HG02840 (cell line): ENCODE measurements around the gene GMPPA.

ENCODE experiments used
- ATAC-seq: cut with Tn5 transposase; IDR thresholded peaks from one replicate; pipeline ENCODE4 v1.9.1; 2021; ENCODE audit warnings: mild to moderate bottlenecking, moderate library complexity, moderate number of reproducible peaks; ENCODE audit not compliant: unreplicated experiment, low FRiP score

Gene GMPPA

DNA sequence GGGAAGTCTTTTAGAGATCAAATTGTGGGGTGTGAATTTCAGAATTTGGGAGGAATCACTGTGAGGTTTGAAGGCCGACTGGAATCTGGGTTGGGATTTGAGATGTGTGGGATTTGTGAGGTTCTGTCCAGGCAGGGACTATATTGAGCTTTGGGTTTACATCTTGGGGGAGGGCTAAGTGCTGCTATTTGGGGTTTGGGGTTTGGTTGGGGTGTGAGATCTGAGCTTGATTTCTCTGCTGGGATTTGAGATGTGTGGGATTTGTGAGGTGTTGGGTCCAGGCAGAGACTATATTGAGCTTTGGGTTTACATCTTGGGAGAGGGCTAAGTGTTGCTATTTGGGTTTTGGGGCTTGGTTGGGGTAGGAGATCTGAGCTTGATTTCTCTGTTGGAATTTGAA lies 864 bp downstream of the GMPPA start:
- no peak for ATAC-seq

DNA sequence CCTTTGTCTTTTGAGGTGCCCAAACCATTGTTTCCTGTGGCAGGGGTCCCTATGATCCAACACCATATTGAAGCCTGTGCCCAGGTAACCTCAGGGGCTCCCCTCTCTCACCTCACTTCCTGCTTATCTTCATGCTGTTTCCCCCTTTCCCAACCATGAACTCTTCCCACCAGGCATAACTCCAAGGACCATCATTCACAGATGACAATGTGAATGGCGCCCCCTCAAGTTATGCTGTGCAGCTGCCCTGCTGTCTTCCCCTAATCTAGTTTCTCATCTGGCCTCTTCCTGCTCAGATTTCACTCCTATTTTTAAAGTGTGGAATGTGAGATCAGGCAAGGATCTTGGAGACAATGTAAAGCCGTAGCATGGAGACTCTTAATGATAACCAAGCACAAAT lies 1.4 kb downstream of the GMPPA start:
- ATAC-seq: no peak

DNA sequence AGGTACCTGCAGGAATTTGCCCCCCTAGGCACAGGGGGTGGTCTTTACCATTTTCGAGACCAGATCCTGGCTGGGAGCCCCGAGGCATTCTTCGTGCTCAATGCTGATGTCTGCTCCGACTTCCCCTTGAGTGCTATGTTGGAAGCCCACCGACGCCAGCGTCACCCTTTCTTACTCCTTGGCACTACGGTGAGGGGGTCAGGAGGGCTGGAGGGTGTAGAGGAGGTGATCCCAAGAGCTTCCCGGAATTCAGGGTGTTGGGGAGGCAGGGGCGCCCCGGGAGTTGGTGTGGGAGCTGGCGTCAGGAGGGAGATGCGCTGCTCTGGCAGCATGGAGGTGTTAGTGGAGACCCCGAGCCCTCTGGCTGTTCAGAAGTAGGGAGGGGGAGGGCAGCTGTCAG lies 3.2 kb downstream of the GMPPA start:
- no peak for ATAC-seq

DNA sequence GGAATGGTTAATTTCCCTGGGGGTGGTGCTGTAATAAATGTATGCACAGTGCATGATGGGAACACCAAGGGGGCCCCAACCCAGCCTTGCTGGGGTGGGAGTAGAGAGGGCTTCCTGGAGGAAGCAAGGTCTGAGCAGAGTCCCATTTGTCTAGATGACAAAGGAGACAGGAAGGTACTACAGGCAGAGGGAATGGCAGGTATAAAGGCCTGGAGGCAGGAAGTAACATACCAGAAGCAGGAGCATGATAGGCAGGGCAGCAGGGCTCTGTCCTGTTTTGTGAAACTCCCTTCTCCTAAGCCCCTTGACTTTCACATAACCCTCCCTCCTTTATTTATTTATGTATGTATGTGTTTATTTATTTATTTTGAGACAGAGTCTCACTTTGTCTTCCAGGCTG lies 3.9 kb downstream of the GMPPA start:
- ATAC-seq: no peak

DNA sequence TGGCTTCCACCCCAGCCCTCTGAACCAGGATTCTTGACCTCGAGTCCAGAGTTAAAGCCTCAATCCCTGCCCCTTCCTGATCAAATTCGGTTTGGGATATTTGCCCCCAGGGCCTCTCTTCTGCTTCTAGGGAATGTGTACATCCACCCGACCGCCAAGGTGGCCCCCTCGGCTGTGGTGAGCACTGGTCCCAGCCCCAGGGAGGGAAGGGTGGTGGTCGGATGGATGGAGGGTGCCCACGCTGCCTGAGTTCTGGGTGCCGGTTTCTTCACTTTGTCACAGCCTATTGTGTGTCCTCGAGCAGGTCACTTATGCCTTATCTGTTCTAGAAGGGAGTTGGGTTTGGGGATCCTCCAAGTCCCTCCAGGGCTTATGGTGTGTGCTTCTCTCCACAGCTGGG lies 6.9 kb downstream of the GMPPA start:
- no peak for ATAC-seq

DNA sequence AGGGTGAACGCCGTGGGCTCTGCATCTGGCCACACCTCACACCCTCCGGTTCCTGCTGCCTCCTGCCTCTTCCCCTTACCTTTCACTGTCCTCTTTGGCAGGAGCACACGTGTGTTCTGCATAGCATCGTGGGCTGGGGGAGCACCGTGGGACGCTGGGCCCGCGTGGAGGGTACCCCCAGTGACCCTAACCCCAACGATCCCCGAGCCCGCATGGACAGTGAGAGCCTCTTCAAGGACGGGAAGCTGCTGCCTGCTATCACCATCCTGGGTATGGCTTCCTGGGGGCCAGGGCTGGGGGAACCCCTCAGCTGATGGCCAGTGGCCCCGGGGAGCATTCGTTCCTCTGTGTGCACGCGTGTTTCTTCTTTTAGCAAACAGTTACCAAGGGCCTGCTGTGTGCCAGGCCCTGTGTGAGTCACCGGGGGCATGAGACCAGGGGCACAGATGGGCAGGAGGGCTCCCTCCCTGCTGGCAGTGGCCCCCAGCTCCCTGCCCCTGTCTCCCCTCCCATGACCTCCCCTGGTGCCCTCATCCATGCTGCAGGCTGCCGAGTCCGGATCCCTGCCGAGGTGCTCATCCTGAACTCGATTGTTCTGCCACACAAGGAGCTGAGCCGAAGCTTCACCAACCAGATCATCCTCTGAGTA lies 7.6 kb downstream of the GMPPA start:
- ATAC-seq: no peak

DNA sequence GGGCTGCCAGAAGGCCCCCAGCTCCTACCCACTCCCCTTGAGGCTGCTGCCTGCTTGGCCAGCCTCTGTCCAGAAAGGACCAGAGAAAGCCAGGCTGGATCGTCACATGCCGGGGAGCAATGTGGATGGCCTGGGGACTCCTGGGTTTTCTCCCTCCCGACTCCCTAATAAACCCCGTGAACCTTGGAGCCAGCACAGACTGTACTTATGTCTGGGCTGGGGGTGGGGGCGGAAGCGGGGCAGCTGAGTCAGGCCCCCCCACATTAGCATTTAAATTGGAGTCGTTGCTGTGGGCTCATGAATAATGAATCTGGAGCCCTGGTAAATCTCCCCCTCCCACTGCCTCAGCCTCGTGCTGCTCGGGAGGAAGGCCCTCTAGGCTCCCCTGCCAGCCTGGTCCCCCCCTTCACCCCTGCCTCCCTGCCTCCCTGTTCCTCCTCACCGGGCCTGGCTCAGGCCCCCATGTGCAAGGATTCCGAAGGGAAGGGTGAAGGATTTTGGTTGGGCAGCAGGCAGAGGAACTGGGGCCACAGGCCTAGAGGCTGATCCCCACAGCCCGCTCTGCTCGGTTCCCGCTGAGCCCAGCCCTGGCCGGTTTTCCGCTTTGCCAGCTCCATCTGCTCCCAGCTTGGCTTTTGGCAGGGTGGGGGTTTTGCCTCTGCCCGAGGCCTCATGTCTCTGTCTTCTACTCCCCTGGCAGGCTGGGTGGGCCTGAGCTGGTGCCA lies 8.3 kb downstream of the GMPPA start:
- no peak for ATAC-seq

DNA sequence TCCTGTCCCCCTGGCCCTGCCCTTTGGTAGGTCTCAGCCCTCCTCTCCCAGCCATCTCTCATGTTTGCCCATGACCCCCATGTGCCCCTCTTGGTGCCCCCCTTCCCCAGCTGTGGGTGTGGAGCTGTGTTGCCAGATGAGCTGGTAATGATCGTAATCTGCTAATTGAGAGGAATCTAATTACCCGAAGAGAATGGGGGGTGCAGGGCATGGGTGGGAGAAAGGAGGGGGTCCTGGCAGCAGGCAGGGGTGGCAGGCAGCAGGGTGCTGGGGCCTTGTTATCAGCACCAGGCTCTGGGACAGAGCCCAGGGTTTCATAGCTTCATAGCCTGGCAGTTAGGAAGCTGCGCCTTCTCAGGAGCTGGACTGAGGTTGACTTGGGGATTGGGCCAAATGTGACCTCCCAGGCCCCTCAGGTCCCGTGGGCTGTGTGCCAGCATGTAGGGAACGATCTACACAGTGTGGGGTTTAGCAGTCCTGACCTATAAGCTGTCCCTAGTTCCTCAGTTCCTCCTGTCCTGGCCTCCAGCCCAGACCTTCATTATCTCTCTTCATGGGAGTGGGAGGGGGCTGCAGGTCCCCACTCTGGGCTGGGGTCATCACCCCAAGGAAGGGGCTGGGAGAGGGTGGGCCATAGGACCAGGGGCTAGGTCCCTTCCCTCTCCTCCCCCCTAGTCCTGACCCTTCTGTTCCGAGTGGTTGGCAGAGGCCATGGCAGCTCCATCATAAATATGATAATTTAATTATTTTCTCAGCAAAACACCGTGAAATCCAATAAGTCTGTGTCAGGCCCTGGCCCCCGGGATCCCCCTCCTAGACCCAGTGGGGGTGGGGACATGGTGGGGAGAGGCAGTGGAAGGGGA lies 9.1 kb downstream of the GMPPA start:
- no peak for ATAC-seq

DNA sequence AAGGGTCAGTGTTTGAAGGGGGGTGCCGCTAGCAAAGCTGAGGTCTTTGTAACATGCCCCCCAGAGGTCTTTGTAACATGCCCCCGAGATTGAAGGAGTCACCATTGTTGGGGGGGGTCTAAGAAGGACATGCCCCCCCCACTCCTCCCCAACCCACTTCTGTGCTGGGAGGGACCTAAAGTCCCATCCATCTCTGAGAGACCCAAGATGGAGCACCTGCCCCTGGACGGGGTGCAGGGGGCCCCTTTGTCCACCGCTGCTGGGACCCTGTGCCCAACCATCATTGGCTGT lies 9.7 kb downstream of the GMPPA start:
- ATAC-seq: no peak

DNA sequence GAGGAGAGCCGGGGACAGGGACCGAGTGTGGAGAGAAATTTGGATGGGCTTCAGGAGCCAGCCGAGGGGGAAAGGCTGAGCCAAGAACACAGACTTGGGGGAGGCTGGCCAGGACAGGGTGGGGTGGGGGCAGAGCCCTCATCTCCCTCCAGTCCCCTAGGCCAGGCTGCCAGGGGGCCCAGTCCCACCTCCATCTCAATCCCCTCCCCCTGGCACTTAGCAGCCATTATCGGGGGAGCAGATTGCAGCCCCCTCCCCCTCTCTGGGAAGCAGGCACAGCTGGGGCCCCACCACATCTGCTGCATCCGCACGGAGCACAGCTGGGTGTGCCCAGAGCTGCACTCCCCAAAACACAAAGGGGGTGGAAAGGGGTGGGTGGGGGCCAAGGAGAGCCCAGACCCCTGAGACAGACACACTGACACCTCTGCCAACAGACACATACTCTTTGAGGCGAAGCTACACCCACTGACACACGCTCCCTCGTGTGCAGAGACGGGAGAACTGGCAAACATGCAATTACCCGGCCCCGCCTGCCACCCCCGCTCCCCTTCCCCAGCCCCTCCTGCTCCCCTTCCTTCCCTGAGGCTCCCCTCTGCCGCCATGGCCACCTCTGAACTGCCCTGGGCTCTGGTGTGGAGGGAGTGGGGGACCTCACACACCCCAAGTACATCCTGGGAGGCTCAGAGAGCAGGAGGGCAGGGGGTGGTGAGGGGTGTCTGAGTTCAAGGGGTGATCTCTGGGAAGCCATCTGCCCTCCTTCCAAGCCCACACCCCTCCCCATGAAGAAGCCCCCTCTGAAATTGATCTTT lies 10.5 kb downstream of the GMPPA start:
- ATAC-seq: no peak

DNA sequence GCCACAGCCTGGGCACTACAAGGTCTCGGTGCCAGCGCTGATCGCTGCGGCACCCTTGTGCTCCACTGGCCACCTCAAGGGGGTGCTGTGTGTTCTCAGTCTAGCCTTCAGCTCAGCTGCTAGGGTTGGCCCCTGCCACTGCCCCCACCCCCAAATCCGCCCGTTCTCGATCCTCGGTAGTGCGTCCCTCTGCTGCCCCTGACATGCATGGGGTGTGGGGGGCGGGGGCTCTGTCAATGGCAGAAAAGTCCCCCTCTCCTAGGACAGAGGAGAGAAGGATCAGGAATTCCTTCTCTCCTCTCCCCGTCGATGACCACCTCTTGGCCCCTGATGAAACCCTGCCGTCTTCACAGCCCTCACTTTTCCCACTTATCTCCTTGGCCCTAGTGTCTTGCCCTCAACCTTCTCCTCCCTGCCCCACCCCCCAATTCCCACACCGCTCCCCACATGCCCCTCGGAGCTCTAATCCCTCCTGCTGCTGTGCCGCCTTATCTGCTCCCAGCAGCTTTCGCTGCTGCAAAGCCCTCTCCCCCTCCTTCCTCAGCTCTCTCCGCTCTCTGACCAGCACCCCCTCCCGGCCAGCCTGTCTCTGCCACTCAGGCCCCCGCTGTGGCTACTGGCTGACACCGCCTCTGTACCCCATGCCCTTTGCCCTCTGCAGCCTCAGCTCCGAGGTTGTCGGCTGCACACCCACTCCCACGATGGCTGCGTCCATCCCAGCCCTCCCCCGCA lies 11.3 kb downstream of the GMPPA start:
- ATAC-seq: no peak

DNA sequence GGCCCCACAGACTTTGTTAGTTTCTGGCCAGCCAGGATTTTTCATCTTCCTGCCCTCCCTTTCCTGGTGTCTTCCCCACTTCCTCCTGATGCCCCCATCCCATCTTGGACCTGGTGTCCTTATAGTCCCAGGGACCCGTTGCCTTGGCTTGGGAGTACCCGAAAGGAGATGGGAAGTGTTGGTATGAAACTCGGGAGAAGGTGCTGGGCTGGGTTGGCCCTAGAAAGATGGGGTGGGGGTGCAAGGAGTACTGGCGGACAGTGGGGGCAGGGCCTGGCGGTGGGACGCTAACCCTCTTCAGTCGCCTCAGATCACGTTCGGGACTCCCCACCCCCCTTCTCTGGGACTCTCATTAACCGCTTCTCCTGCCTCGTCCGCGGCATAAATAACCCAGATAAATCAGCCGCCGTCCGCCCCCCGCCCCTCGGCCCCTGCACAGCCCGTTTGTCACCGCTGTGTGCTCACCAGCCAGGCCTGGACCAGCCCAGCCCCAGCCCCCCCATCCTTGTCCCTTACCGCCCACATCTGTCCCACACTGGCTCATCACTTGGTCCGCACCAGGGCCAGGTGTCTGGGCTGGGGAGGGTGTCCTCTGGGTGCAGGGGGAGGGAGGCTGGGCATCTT lies 11.9 kb downstream of the GMPPA start:
- ATAC-seq: no peak

DNA sequence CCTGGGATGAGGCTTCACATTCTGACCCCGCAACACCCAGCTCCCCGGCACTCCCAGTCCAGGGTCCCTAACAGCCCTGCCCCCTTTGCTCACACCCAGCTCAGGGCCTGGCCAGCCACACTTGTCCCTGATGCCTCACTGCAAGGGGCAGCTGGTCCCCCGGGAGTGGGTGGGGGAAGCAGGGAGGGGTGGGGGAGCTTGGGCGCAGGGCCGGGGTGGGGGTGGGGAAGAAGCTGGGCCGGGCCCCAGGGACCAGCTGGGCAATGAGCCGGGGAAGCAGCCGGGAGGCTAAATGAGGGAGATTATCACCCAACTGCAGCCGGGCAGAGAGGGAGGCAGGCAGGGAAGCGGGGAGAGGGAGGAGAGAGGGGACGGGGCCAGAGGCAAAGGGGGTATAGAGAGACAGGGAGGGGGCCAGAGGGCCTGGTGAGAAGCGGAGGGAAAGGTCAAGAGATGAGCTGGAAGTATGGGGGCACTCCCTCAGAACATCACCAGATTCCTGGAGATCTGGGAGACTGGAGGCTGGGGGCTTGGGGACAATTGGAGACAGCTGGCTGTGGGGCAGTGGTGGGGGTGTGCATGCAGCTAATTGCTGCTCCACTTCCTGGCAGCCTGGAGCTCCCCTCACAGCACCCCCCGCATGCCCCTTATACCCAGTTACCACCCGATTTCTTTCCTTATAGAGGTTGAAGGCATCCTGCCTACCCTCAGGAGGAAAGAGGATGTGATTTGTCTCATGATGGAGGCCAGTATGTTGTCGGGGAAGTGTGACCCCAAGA lies 13.0 kb downstream of the GMPPA start:
- ATAC-seq: no peak

DNA sequence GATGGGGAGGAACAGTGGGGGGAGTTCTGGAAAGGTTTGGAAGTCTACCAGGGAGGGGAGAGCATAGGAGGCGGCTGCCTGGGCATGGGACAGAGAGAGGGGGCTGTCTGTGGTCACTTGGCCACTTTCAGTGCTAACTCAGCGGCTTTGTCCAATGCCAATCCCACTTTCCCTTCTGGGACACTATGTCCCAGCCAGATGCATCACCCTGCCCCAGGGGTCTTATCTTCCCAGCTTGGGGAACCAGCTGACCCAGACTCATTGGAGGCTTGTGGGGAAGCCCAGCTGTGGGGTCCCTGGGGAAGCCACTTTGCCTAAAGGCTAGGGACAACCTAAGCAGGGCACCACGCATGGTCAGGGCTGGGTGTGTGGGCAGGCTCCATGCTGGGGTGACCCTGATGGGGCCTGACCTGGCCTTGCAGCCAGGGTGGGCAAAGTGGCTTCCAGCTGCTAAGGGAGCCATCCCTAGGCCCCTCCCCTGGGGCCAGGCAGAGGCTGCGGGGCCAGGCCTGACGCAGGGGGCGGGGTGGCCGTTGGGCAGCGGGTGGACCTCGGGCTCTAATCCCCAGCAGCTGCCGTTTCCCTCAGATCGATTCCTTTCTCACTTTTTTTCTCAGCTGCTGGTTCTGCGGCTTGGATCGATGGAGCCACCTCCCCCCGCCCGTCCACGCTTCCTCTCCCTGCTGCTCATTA lies 14.0 kb downstream of the GMPPA start:
- ATAC-seq: no peak

DNA sequence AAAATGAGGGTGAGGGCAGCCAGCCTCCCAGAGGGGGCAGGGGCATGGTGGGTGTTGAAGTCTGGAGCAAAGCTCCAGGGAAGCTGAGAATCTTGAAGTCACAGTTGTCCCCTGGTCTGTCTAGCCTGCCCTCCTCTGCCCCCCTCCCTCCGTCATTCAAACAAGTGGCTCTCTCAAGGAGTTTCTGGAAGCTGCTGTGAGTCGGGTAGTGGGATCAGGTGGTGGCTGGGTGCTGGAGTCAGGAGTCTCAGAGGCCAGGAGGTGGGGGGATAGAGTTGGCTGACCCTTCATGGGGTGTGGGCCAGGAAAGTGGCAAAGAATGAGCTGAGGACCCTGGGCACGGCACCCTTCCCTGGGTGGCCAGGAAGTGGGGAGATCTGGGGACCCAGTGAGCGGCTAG lies 15.1 kb downstream of the GMPPA start:
- no peak for ATAC-seq

DNA sequence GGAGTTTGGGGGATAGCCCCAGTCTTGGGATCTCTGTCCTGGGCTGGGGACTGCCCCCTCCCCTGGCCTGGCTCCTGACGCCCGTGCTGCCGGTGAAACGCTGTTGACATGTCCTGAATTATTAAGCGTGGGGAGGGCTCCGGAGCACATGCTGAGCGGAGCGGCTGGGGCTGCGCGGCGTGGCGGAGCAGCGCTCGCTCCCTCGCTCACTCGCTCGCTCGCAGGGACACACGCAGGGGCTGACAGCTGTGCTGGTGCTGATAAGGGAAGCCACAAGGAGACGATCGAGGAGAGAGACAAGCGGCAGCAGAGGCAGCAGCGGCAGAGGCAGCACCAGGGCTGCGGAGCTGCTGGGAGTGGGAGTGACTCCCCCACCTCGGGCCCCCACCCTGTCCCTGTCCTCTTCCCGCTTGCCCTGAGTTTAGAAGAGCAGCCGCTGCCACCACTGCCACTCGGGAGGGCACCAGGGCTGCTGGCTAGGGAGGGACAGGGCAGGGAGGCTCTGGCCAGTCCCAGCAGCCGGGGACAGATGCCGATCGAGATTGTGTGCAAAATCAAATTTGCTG lies 15.6 kb downstream of the GMPPA start, which contains the start of gene ASIC4:
TSS of gene ASIC4 (plus strand) at position 287 of the 566 bp plus-strand sequence. CDS start at position 530, 243 bp downstream.
- no peak for ATAC-seq

DNA sequence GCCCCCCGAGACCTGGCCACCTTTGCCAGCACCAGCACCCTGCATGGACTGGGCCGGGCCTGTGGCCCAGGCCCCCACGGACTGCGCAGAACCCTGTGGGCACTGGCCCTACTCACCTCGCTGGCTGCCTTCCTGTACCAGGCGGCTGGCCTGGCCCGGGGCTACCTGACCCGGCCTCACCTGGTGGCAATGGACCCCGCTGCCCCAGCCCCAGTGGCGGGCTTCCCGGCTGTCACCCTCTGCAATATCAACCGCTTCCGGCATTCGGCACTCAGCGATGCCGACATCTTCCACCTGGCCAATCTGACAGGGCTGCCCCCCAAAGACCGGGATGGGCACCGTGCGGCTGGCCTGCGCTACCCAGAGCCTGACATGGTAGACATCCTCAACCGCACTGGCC lies 16.1 kb downstream of the GMPPA start:
- ATAC-seq: no peak
